ENCODE results near the gene SH3GLB2. TPM values are rescaled to one million over a fixed set of nuclear protein-coding genes. Genes with fewer than 3 reads are reported as not detected.

Gene SH3GLB2
- total RNA-seq, 4 donors from 2014 or later = 35.1 to 126 (median 81.8) TPM

- Histone ChIP-seq H3K27ac (no peak overlapping the region), H3K27me3 (no peaks in the 10 kb centered on the region), H3K4me3 (no peak overlapping the region), H3K36me3 (no peaks in the 10 kb centered on the region), H3K9me3 (no peaks in the 10 kb centered on the region), H3K4me1 (peaks cover 0 to 6% of the 10 kb centered on the region in 2 donors)
- TF ChIP-seq POLR2A (IDR thresholded peaks at IDR 0.05) (no peak), CTCF (IDR thresholded peaks at IDR 0.05) (no peak)
- intact Hi-C loops (cut with DNase I; ENCODE audit: low total_unique reads) = no loop called here
- DNase-seq = no peak
Observed at GRCh38 chr9:129032541-129033159, 4.5 kb upstream of the SH3GLB2 start.

- intact Hi-C loops (cut with DNase I; ENCODE audit: low total_unique reads) = no loop called here
- Histone ChIP-seq H3K27ac (no peak overlapping the region), H3K4me1 (peaks cover 0 to 8% of the 10 kb centered on the region in 2 donors), H3K4me3 (no peak overlapping the region), H3K36me3 (no peaks in the 10 kb centered on the region), H3K27me3 (no peaks in the 10 kb centered on the region), H3K9me3 (no peaks in the 10 kb centered on the region)
- no peak for DNase-seq
- TF ChIP-seq POLR2A (IDR thresholded peaks at IDR 0.05) (no peak), CTCF (IDR thresholded peaks at IDR 0.05) (no peak)
Observed at GRCh38 chr9:129031514-129031913, 3.4 kb upstream of the SH3GLB2 start.

GRCh38 chr9:129030191-129030590, 2.1 kb upstream of the SH3GLB2 start:
- H3K36me3 ChIP-seq = no peaks in the 10 kb centered on the region
- TF ChIP-seq CTCF (IDR thresholded peaks at IDR 0.05) (no peak), POLR2A (IDR thresholded peaks at IDR 0.05) (no peak)
- no peak for DNase-seq
- H3K9me3 ChIP-seq = no peaks in the 10 kb centered on the region
- H3K4me1 ChIP-seq = peaks cover 0 to 13% of the 10 kb centered on the region in 2 donors
- H3K4me3 ChIP-seq = no peak overlapping the region
- H3K27ac ChIP-seq = no peak overlapping the region
- intact Hi-C loops (cut with DNase I; ENCODE audit: low total_unique reads) = no loop called here
- no peaks in the 10 kb centered on the region for H3K27me3 ChIP-seq

- peak overlapping the region; percentile 71 to 85 for H3K4me3 ChIP-seq
- intact Hi-C loops (cut with DNase I; ENCODE audit: low total_unique reads) = no loop called here
- peak overlapping the region; percentile 67 to 83 for H3K27ac ChIP-seq
- DNase-seq = peak in 1 of 2 donors; percentile 67
- no peaks in the 10 kb centered on the region for H3K36me3 ChIP-seq
- peaks cover 0 to 13% of the 10 kb centered on the region in 2 donors for H3K4me1 ChIP-seq
- no peaks in the 10 kb centered on the region for H3K9me3 ChIP-seq
- TF ChIP-seq CTCF (IDR thresholded peaks at IDR 0.05) (no peak), POLR2A (IDR thresholded peaks at IDR 0.05) (no peak)
- no peaks in the 10 kb centered on the region for H3K27me3 ChIP-seq
Observed at GRCh38 chr9:129027685-129028191, 393 bp downstream of the SH3GLB2 start.

GRCh38 chr9:129027224-129027684, 877 bp downstream of the SH3GLB2 start:
- Histone ChIP-seq H3K9me3 (no peaks in the 10 kb centered on the region), H3K27me3 (no peaks in the 10 kb centered on the region), H3K4me1 (peaks cover 0 to 13% of the 10 kb centered on the region in 2 donors), H3K36me3 (no peaks in the 10 kb centered on the region), H3K27ac (peak overlapping the region; percentile 67 to 83), H3K4me3 (peak overlapping the region; percentile 71 to 85)
- no peak for TF ChIP-seq POLR2A (IDR thresholded peaks at IDR 0.05)
- no peak for TF ChIP-seq CTCF (IDR thresholded peaks at IDR 0.05)
- DNase-seq = no peak
- intact Hi-C loops (cut with DNase I; ENCODE audit: low total_unique reads) = no loop called here
